ENCODE results near the gene PRSS57.
"Not testable (repeated sequence)": the region's sequence is repeated elsewhere in the genome, so short reads cannot be mapped to it uniquely, and the experiment has no call there.

Gene PRSS57

GRCh38 chr19:674282-675151 is 20.7 kb downstream of the PRSS57 start:
- H3K4me2 ChIP-seq (ENCODE audit: low read length) = no peak overlapping the region

GRCh38 chr19:670609-671075 is 24.6 kb downstream of the PRSS57 start:
- Histone ChIP-seq H3K4me2 (ENCODE audit: low read length) (no peak overlapping the region), H4K20me1 (ENCODE audit: insufficient read depth, low read length) (no peaks in the 10 kb centered on the region), H3K9me3 (ENCODE audit: insufficient read depth, low read length) (no peaks in the 10 kb centered on the region), H3K79me2 (ENCODE audit: low read length) (no peaks in the 10 kb centered on the region), H3K4me1 (ENCODE audit: low read length) (no peaks in the 10 kb centered on the region), H3K36me3 (replicated peaks; ENCODE audit: low read depth, low read length) (no peaks in the 10 kb centered on the region), H3K27me3 (ENCODE audit: low read depth, low read length) (no peaks in the 10 kb centered on the region), H3K4me3 (ENCODE audit: low read length) (no peak overlapping the region), H2AFZ (ENCODE audit: low read depth, low read length) (no peak overlapping the region), H3K27ac (ENCODE audit: low read length) (no peak overlapping the region), H3K9ac (ENCODE audit: low read length) (no peak overlapping the region)
- TF ChIP-seq CTCF (IDR thresholded peaks at IDR 0.05; ENCODE audit: low read depth, low read length) (no peak), EZH2phosphoT487 (IDR thresholded peaks at IDR 0.05; ENCODE audit: low read depth) (no peak)

More at GRCh38 chr19:674282-675151, 20.7 kb downstream of the PRSS57 start:
- Histone ChIP-seq H3K9me3 (ENCODE audit: insufficient read depth, low read length) (no peaks in the 10 kb centered on the region), H3K9ac (ENCODE audit: low read length) (no peak overlapping the region), H4K20me1 (ENCODE audit: insufficient read depth, low read length) (peaks cover 3% of the 10 kb centered on the region; the same call in 1 of the 2 replicates), H3K79me2 (ENCODE audit: low read length) (peaks cover 8% of the 10 kb centered on the region), H3K4me1 (ENCODE audit: low read length) (peaks cover 6% of the 10 kb centered on the region), H3K27me3 (ENCODE audit: low read depth, low read length) (no peaks in the 10 kb centered on the region), H3K4me3 (ENCODE audit: low read length) (no peak overlapping the region), H3K27ac (ENCODE audit: low read length) (no peak overlapping the region), H3K36me3 (replicated peaks; ENCODE audit: low read depth, low read length) (no peaks in the 10 kb centered on the region), H2AFZ (ENCODE audit: low read depth, low read length) (no peak overlapping the region)
- TF ChIP-seq EZH2phosphoT487 (IDR thresholded peaks at IDR 0.05; ENCODE audit: low read depth) = no peak
- no peak for TF ChIP-seq CTCF (IDR thresholded peaks at IDR 0.05; ENCODE audit: low read depth, low read length)

GRCh38 chr19:668675-669434 is 26.4 kb downstream of the PRSS57 start:
- not testable (repeated sequence) for H3K36me3 ChIP-seq (replicated peaks; ENCODE audit: low read depth, low read length); H3K9me3 ChIP-seq (ENCODE audit: insufficient read depth, low read length); H2AFZ ChIP-seq (ENCODE audit: low read depth, low read length); H3K79me2 ChIP-seq (ENCODE audit: low read length); H3K4me3 ChIP-seq (ENCODE audit: low read length); H3K4me2 ChIP-seq (ENCODE audit: low read length); H3K27ac ChIP-seq (ENCODE audit: low read length); H3K27me3 ChIP-seq (ENCODE audit: low read depth, low read length); H3K9ac ChIP-seq (ENCODE audit: low read length); H3K4me1 ChIP-seq (ENCODE audit: low read length); H4K20me1 ChIP-seq (ENCODE audit: insufficient read depth, low read length)

- not testable (repeated sequence) for H3K27me3 ChIP-seq (ENCODE audit: low read depth, low read length); H2AFZ ChIP-seq (ENCODE audit: low read depth, low read length); H3K4me1 ChIP-seq (ENCODE audit: low read length); H4K20me1 ChIP-seq (ENCODE audit: insufficient read depth, low read length); H3K9ac ChIP-seq (ENCODE audit: low read length); H3K4me2 ChIP-seq (ENCODE audit: low read length); H3K27ac ChIP-seq (ENCODE audit: low read length); H3K4me3 ChIP-seq (ENCODE audit: low read length); H3K9me3 ChIP-seq (ENCODE audit: insufficient read depth, low read length); H3K36me3 ChIP-seq (replicated peaks; ENCODE audit: low read depth, low read length)
- H3K79me2 ChIP-seq (ENCODE audit: low read length) = peaks cover 14% of the 10 kb centered on the region
Observed at GRCh38 chr19:666985-667573, 28.2 kb downstream of the PRSS57 start.

All from OCI-LY3 (cell line).